CD4-positive, alpha-beta memory T cell (primary cell): ENCODE data around the gene GPRASP2. TPM values are rescaled to one million over a fixed set of nuclear protein-coding genes. Genes with fewer than 3 reads are reported as not detected.
"Not testable (repeated sequence)": the region's sequence is repeated elsewhere in the genome, so short reads cannot be mapped to it uniquely, and the experiment has no call there.

Source experiments
- CTCF ChIA-PET: fragments of 350-600 bp; sonication (Branson Sonifier 250); formaldehyde crosslinking; loops from one replicate; lab custom pipeline; 2021; ENCODE audit warnings: inconsistent platforms; ENCODE audit not compliant: partially characterized antibody; lab: Charles Lee
- POLR2A ChIA-PET: fragments of 350-600 bp; sonication (Branson Sonifier 250); formaldehyde crosslinking; loops from one replicate; lab custom pipeline; 2021; ENCODE audit not compliant: partially characterized antibody; lab: Charles Lee
- DNase-seq, 5 donors: peaks; one replicate each; pipeline versions ENCODE4 v3.0.0 to v3.0.0-alpha.2; 2020 to 2022; ENCODE audit warnings: mixed read lengths in 1 of 5
- H3K27ac ChIP-seq: one replicate; pipeline ENCODE4 v1.7.0; 2013; ENCODE audit warnings: low read depth, low read length
- H3K27me3 ChIP-seq: 2 replicates; pipeline ENCODE4 v1.7.0; 2013; ENCODE audit warnings: mild to moderate bottlenecking, low read length, moderate library complexity; ENCODE audit not compliant: insufficient read depth
- H3K36me3 ChIP-seq: 2 replicates; pipeline ENCODE4 v1.7.0; 2013; ENCODE audit warnings: mild to moderate bottlenecking, low read length, moderate library complexity; ENCODE audit not compliant: insufficient read depth
- H3K4me1 ChIP-seq: 2 replicates; pipeline ENCODE4 v1.7.0; 2013; ENCODE audit warnings: mild to moderate bottlenecking, low read length, moderate library complexity; ENCODE audit not compliant: insufficient read depth
- H3K4me3 ChIP-seq, 2 donors: one replicate each; pipeline ENCODE4 v1.7.0; 2013; ENCODE audit warnings: low read length in 2 of 2, mild to moderate bottlenecking in 1 of 2
- H3K9me3 ChIP-seq, 2 donors: one replicate each; pipeline ENCODE4 v1.7.0; 2013; ENCODE audit warnings: low read length in 2 of 2, control low read depth in 1 of 2; ENCODE audit not compliant: control insufficient read depth in 1 of 2
- H3K27ac Mint-ChIP-seq, 7 donors: one replicate each; pipeline ENCODE4 v1.8.0; 2020 to 2021; ENCODE audit warnings: mixed read lengths in 7 of 7, mild to moderate bottlenecking in 6 of 7, inconsistent platforms in 3 of 7, moderate library complexity in 3 of 7
- H3K27me3 Mint-ChIP-seq, 2 donors: one replicate each; pipeline ENCODE4 v1.8.0; 2020 to 2021; ENCODE audit warnings: mixed read lengths in 2 of 2
- H3K36me3 Mint-ChIP-seq, 2 donors: one replicate each; pipeline ENCODE4 v1.8.0; 2020 to 2021; ENCODE audit warnings: mixed read lengths in 2 of 2, inconsistent platforms in 1 of 2, mild to moderate bottlenecking in 1 of 2
- H3K4me1 Mint-ChIP-seq, 4 donors: one replicate each; pipeline ENCODE4 v1.8.0; 2020 to 2021; ENCODE audit warnings: mixed read lengths in 4 of 4, mild to moderate bottlenecking in 1 of 4
- H3K4me3 Mint-ChIP-seq, 8 donors: one replicate each; pipeline ENCODE4 v1.8.0; 2020 to 2021; ENCODE audit warnings: mixed read lengths in 8 of 8, mild to moderate bottlenecking in 7 of 8, moderate library complexity in 6 of 8, inconsistent platforms in 3 of 8
- H3K9me3 Mint-ChIP-seq, 8 donors: one replicate each; pipeline ENCODE4 v1.8.0; 2020 to 2021; ENCODE audit warnings: mixed read lengths in 8 of 8, mild to moderate bottlenecking in 5 of 8, inconsistent platforms in 3 of 8, moderate library complexity in 1 of 8
- intact Hi-C: fragments of 100-400 bp; cut with micrococcal nuclease; formaldehyde crosslinking; loops from one replicate; pipeline ENCODE4 v1.15.1; 2023
- polyA plus RNA-seq, 2 donors: library from polyadenylated mRNA; unstranded; fragments of 300-500 nt; fragmentation: Illumina TruSeq; gene quantifications; one replicate each; pipeline ENCODE4 v1.2.3, GENCODE V29; 2021
- total RNA-seq, 2 experiments: library from RNA; stranded (reverse); gene quantifications; one replicate each; pipeline ENCODE4 v1.2.3, GENCODE V29; 2021

The GPRASP2 gene
- total RNA-seq = 1 to 10 TPM; 2.2 to 3.2 TPM
- polyA plus RNA-seq = 1 to 10 TPM; 1.6 to 1.8 TPM

DNA sequence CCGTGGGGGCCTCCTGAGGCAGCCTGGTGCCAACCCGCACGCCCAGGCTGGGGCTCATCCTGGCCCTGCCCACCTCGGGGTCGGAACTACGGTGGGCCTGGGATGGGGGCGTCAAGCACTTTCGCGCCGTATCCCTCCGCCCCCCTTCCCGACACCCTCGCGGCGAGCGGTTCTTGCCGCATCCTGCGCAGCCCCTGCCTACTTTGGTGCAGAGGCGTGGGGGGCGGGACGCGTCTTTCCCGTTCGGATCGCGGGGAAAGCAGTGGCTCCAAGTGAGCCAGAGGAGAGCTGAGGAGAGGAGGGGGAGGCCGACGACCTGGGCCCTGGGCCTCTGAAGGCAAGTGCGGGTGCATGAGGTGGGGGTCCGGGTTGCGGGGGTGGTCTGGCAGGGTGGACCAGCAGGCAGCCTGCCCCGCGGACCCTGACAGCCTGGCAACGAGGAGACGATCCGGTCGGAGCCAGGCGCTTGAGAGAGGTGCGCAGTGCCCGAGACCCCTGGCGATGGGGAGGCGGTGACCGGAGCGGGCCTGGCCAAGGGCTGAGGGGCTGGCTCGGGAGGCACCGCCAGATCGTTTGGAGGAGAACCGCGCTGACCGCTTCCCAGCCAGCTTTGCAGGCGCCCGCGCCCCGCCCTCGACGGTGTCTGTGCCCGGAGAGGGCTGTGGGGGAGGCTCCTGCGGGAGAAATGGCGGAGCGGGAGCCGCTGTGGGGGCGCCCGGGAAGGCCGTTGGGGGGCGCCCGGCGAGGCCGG is at the start of gene GPRASP2:
GPRASP2 (plus strand) TSS at position 233 of the 751 bp plus-strand sequence. CDS start 2,422 bp downstream, outside the sequence.
- Histone ChIP-seq H3K4me3 (no peak within 1 kb of the TSS), H3K9me3 (no peaks in the 10 kb centered on the region), H3K36me3 (no peaks in the 10 kb centered on the region), H3K27ac (no peak within 1 kb of the TSS), H3K4me1 (peaks cover 9% of the 10 kb centered on the region), H3K27me3 (no peaks in the 10 kb centered on the region)
- ChIA-PET CTCF (no interaction called here), POLR2A (no interaction called here)
- Mint-ChIP-seq H3K27me3 (peaks cover 10 to 16% of the 10 kb centered on the region in 2 donors), H3K4me3 (peak within 1 kb of the TSS; percentile 80 to 90 (median 86)), H3K27ac (peak within 1 kb of the TSS in 6 of 7 donors; percentile 27 to 87 (median 54)), H3K9me3 (peaks cover 0 to 2% (median 0%) of the 10 kb centered on the region in 8 donors), H3K36me3 (no peaks in the 10 kb centered on the region), H3K4me1 (peaks cover 13 to 23% (median 15%) of the 10 kb centered on the region in 4 donors)
- intact Hi-C loops = loop anchor here (1.0 to 2.0 kb wide), 2 partner anchors 60 to 113 kb away; partner anchors contain the start of gene ARMCX5
- peak in 2 of 5 donors; percentile 14 for DNase-seq

DNA sequence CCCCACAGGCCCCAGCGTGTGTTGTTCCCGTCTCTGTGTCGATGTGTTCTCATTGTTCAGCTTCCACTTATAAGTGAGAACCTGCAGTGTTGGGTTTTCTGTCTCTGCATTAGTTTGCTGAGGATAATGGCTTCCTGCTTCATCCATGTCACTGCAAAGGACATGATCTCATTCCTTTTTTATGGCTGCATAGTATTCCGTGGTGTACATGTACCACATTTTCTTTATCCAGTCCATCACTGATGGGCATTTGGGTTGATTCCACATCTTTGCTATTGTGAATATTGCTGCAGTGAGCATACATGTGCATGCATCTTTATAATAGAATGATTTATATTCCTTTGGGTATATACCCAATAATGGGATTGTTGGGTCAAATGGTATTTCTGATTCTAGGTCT is 48.4 kb upstream of the GPRASP2 start:
- H3K27me3 ChIP-seq, H3K4me3 Mint-ChIP-seq, H3K4me3 ChIP-seq, H3K27ac Mint-ChIP-seq, H3K4me1 ChIP-seq, H3K9me3 ChIP-seq, H3K27ac ChIP-seq, DNase-seq, H3K27me3 Mint-ChIP-seq, CTCF ChIA-PET, H3K36me3 ChIP-seq, POLR2A ChIA-PET: not testable (repeated sequence)
- Mint-ChIP-seq H3K4me1 (peaks cover 10 to 24% (median 17%) of the 10 kb centered on the region in 4 donors), H3K9me3 (peaks cover 0 to 15% (median 5%) of the 10 kb centered on the region in 8 donors), H3K36me3 (peaks cover 30 to 45% of the 10 kb centered on the region in 2 donors)
- intact Hi-C loops = loop anchor here (5.0 kb wide), 1 partner anchor 103 kb away; no protein-coding TSS in a partner anchor

DNA sequence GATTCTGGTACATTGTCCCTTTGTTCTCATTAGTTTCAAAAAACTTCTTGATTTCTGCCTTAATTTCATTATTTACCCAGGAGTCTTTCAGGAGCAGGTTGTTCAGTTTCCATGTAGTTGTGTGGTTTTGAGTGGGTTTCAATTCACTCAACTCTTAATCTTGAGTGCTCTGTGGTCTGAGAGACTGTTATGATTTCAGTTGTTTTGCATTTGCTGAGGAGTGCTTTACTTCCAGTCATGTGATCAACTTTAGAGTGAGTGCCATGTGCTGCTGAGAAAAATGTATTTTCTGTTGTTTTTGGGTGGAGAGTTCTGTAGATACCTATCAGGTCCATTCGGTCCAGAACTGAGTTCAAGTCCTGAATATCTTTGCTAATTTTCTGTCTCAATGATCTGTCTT is 45.2 kb upstream of the GPRASP2 start:
- CTCF ChIA-PET = not testable (repeated sequence)

DNA sequence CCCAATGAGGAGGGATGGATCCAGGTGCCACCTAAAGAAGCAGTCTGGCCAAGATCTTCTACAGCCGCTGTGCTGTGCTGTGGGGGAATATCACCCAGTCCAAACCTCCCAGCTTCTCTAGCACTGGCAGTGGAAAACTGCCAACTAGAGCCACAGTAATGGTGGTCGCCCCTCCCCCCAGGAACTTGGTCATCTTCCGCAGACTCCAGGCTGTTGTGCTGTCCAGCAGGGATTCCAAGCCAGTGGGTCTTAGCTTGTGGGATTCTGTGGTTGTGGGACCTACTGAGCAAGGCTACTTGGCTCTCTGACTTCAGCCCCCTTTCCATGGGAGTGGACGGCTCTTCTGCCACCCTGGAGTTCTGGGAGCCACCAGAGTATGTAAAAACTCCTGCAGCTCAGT is 42.7 kb upstream of the GPRASP2 start:
- DNase-seq = no peak
- Histone ChIP-seq H3K4me1 (no peaks in the 10 kb centered on the region), H3K27me3 (no peaks in the 10 kb centered on the region), H3K4me3 (no peak overlapping the region), H3K27ac (no peak overlapping the region), H3K9me3 (no peaks in the 10 kb centered on the region), H3K36me3 (no peaks in the 10 kb centered on the region)
- CTCF ChIA-PET = no interaction called here
- H3K9me3 Mint-ChIP-seq = peaks cover 0 to 25% (median 8%) of the 10 kb centered on the region in 8 donors
- H3K36me3 Mint-ChIP-seq = peaks cover 23 to 39% of the 10 kb centered on the region in 2 donors
- H3K4me1 Mint-ChIP-seq = peaks cover 2 to 14% (median 9%) of the 10 kb centered on the region in 4 donors
- POLR2A ChIA-PET = no interaction called here
- H3K27ac Mint-ChIP-seq = no peak overlapping the region
- H3K27me3 Mint-ChIP-seq = no peaks in the 10 kb centered on the region
- H3K4me3 Mint-ChIP-seq = no peak overlapping the region
- intact Hi-C loops = no loop called here

More for the DNA sequence above, 45.2 kb upstream of the GPRASP2 start:
- H3K27me3 Mint-ChIP-seq, H3K27ac ChIP-seq, POLR2A ChIA-PET, DNase-seq, H3K4me3 ChIP-seq, H3K9me3 ChIP-seq, H3K36me3 ChIP-seq, H3K4me1 ChIP-seq, H3K27ac Mint-ChIP-seq, H3K27me3 ChIP-seq, intact Hi-C loops: not testable (repeated sequence)
- Mint-ChIP-seq H3K36me3 (peaks cover 29 to 49% of the 10 kb centered on the region in 2 donors), H3K4me1 (peaks cover 2 to 14% (median 9%) of the 10 kb centered on the region in 4 donors), H3K4me3 (peak overlapping the region in 1 of 8 donors; percentile 41), H3K9me3 (peaks cover 0 to 24% (median 8%) of the 10 kb centered on the region in 8 donors)

DNA sequence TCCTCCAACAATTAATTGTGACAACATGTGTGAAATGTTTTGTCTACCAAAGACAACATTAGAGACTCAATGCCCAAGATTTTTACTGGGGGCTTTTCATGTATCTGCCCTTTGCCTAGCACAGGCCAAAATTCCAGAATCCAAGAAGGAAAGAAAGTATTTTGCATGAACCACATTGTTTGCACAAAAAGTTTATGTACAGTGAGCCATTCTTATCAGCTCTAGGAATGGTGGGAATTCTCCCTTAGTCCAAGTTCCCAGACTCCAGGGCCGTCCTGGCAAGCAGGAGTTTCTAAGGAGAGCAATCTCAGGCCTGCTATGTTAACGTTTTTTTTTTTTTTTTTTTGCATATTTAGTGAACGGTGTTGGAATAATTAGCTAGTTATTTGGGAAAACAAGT is 39.4 kb upstream of the GPRASP2 start:
- ChIA-PET CTCF (no interaction called here), POLR2A (no interaction called here)
- no peaks in the 10 kb centered on the region for H3K9me3 ChIP-seq
- no peaks in the 10 kb centered on the region for H3K4me1 ChIP-seq
- Mint-ChIP-seq H3K4me3 (peak overlapping the region in 1 of 8 donors; percentile 48), H3K27ac (no peak overlapping the region), H3K4me1 (peaks cover 1 to 10% (median 6%) of the 10 kb centered on the region in 4 donors), H3K9me3 (peaks cover 0 to 16% (median 4%) of the 10 kb centered on the region in 8 donors), H3K36me3 (peaks cover 13 to 17% of the 10 kb centered on the region in 2 donors), H3K27me3 (no peaks in the 10 kb centered on the region)
- H3K27me3 ChIP-seq = no peaks in the 10 kb centered on the region
- DNase-seq = no peak
- intact Hi-C loops = no loop called here
- no peaks in the 10 kb centered on the region for H3K36me3 ChIP-seq
- no peak overlapping the region for H3K27ac ChIP-seq
- H3K4me3 ChIP-seq = no peak overlapping the region

DNA sequence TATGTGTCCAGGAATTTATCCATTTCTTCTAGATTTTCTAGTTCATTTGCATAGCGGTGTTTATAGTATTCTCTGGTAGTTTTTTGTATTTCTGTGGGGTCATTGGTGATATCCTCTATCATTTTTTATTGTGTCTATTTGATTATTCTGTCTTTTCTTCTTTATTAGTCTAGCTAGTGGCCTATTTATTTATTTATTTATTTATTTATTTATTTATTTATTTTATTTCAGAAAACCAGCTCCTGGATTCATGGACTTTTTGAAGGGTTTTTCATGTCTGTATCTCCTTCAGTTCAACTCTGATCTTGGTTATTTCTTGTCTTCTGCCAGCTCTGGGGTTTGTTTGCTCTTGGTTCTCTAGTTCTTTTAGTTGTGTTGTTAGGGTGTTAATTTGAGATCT is 34.8 kb upstream of the GPRASP2 start:
- intact Hi-C loops, H3K4me1 ChIP-seq, H3K4me3 Mint-ChIP-seq, H3K36me3 ChIP-seq, H3K9me3 ChIP-seq, H3K4me3 ChIP-seq, DNase-seq, CTCF ChIA-PET, H3K27ac ChIP-seq, H3K27me3 ChIP-seq, H3K27me3 Mint-ChIP-seq, POLR2A ChIA-PET: not testable (repeated sequence)
- Mint-ChIP-seq H3K9me3 (peaks cover 0 to 17% (median 9%) of the 10 kb centered on the region in 8 donors), H3K4me1 (peaks cover 0 to 15% (median 4%) of the 10 kb centered on the region in 4 donors), H3K27ac (peak overlapping the region in 1 of 7 donors; percentile 81), H3K36me3 (peaks cover 16 to 29% of the 10 kb centered on the region in 2 donors)

DNA sequence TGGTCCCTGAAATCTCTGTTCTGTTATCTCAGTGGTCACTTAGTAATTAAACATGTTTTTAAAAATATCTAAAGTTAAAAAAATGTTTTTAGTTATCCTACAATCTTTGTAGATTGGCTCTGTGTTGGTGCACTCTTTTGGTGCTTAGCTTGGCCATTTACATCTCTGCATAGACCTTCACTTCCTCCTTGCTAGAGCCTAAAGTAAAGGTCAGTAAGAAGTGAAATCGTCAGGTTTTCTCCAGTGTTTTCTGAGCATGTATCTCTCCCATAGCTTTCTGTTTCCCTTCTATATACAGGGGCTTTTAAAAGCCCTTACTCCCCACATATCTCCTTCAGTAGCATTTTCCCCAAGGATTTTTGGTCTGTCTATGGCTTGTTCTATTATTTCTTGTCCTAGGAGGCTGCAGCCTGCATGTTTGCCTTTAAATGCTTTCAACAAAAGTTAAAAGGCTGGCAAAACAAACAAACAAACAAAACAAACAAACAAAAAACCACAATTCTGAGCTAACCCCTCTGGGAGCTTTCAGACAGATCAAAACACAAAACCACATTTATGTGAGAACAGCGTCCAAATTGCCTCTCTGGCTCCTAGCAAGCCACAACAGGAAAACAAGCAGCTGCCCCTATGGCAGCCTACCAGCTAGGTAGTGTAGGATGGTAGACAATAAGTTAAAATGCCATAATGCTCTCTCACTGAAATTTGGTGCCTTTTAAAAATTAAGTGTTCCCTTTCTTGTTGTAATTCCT is 27.3 kb upstream of the GPRASP2 start:
- H3K4me1 ChIP-seq = no peaks in the 10 kb centered on the region
- H3K36me3 ChIP-seq = no peaks in the 10 kb centered on the region
- H3K36me3 Mint-ChIP-seq = peaks cover 18 to 38% of the 10 kb centered on the region in 2 donors
- peaks cover 0 to 39% (median 20%) of the 10 kb centered on the region in 8 donors for H3K9me3 Mint-ChIP-seq
- no peak for DNase-seq
- no peak overlapping the region for H3K27ac ChIP-seq
- intact Hi-C loops = no loop called here
- H3K4me3 Mint-ChIP-seq = peak overlapping the region in 2 of 8 donors; percentile 20 to 26
- CTCF ChIA-PET = no interaction called here
- no peaks in the 10 kb centered on the region for H3K9me3 ChIP-seq
- H3K4me1 Mint-ChIP-seq = peaks cover 3 to 7% (median 4%) of the 10 kb centered on the region in 4 donors
- peak overlapping the region in 1 of 7 donors; percentile 31 for H3K27ac Mint-ChIP-seq
- H3K27me3 ChIP-seq = no peaks in the 10 kb centered on the region
- no peak overlapping the region for H3K4me3 ChIP-seq
- POLR2A ChIA-PET = no interaction called here
- H3K27me3 Mint-ChIP-seq = no peaks in the 10 kb centered on the region
